MCF 10A (cell line): ENCODE measurements around the gene XPO1. TPM values are rescaled to one million over a fixed set of nuclear protein-coding genes. Genes with fewer than 3 reads are reported as not detected.
"Not testable (repeated sequence)": the region's sequence is repeated elsewhere in the genome, so short reads cannot be mapped to it uniquely, and the experiment has no call there.

Source experiments
- BruUV-seq: library from RNA; stranded (reverse); fragments of 400-500 nt; replicated peaks from 2 replicates; lab custom pipeline; 2021; lab: Mats Ljungman, UMichigan
- CTCF ChIA-PET: fragments of 300-600 bp; sonication (Branson Sonifier 250); formaldehyde crosslinking; extraction: SDS; loops from one replicate; lab custom pipeline; 2021; ENCODE audit warnings: antibody characterized with exemption, inconsistent platforms; lab: Yijun Ruan, JAX
- POLR2A ChIA-PET: fragments of 300-600, 350-650 bp; sonication (Branson Sonifier 250); formaldehyde crosslinking; extraction: SDS; loops from one replicate; lab custom pipeline; 2020; ENCODE audit warnings: antibody characterized with exemption, inconsistent platforms; lab: Yijun Ruan, JAX
- DNase-seq: peaks from one replicate; pipeline ENCODE4 v3.0.0-alpha.2; 2018; ENCODE audit not compliant: unreplicated experiment
- H3K27ac Mint-ChIP-seq: one replicate; pipeline ENCODE4 v1.8.0; 2022; ENCODE audit warnings: mild to moderate bottlenecking, low read depth, mixed read lengths; ENCODE audit not compliant: unreplicated experiment
- H3K27me3 Mint-ChIP-seq: one replicate; pipeline ENCODE4 v1.8.0; 2022; ENCODE audit warnings: mixed read lengths; ENCODE audit not compliant: insufficient read depth, unreplicated experiment
- H3K36me3 Mint-ChIP-seq: one replicate; pipeline ENCODE4 v1.8.0; 2022; ENCODE audit warnings: mild to moderate bottlenecking, moderate library complexity, mixed read lengths; ENCODE audit not compliant: insufficient read depth, unreplicated experiment
- H3K4me1 Mint-ChIP-seq: one replicate; pipeline ENCODE4 v1.8.0; 2022; ENCODE audit warnings: mixed read lengths; ENCODE audit not compliant: insufficient read depth, unreplicated experiment
- H3K4me3 Mint-ChIP-seq: one replicate; pipeline ENCODE4 v1.8.0; 2022; ENCODE audit warnings: mild to moderate bottlenecking, moderate library complexity, mixed read lengths; ENCODE audit not compliant: unreplicated experiment
- H3K9me3 Mint-ChIP-seq: one replicate; pipeline ENCODE4 v1.8.0; 2022; ENCODE audit warnings: mixed read lengths; ENCODE audit not compliant: unreplicated experiment
- CTCF ChIP-seq: fragments of 200-600 bp; IDR thresholded peaks from one replicate; pipeline ENCODE4 v1.8.0; 2022; ENCODE audit warnings: antibody characterized with exemption, mild to moderate bottlenecking; ENCODE audit not compliant: unreplicated experiment
- intact Hi-C: fragments of 100-400 bp; cut with micrococcal nuclease; formaldehyde crosslinking; loops from 2 replicates; pipeline ENCODE4 v1.14.1; 2022
- total RNA-seq: library from RNA; stranded (reverse); gene quantifications from 2 replicates; pipeline ENCODE4 v1.2.3, GENCODE V29; 2022

The XPO1 gene
- total RNA-seq, 1 experiment from 2014 or later, result 148 TPM

- Mint-ChIP-seq H3K4me1 (peaks cover 7% of the 10 kb centered on the region), H3K4me3 (no peak overlapping the region), H3K27ac (no peak overlapping the region), H3K9me3 (no peaks in the 10 kb centered on the region), H3K27me3 (no peaks in the 10 kb centered on the region), H3K36me3 (peaks cover 7% of the 10 kb centered on the region)
- POLR2A ChIA-PET, result interaction anchor here (1.7 kb wide), 1 partner anchor 8 kb away, joined by 15 read pairs; no protein-coding TSS in a partner anchor
- TF ChIP-seq CTCF, result no peak
- CTCF ChIA-PET, result interaction anchor here (0.7 to 1.6 kb wide), 2 partner anchors 42 to 740 kb away, joined by 6 to 7 read pairs; no protein-coding TSS in a partner anchor
- intact Hi-C loops, result no loop called here
- DNase-seq, result no peak
- BruUV-seq, result no TSS peak
Observed at GRCh38 chr2:61461404-61461803, 76.8 kb downstream of the XPO1 start.

- BruUV-seq, result TSS peak; percentile 82
- POLR2A ChIA-PET, result interaction anchor here (0.7 to 2.7 kb wide), 8 partner anchors 9 to 445 kb away, joined by 3 to 15 read pairs (median 3); partner anchors contain the start of gene XPO1
- Mint-ChIP-seq H3K27ac (peak overlapping the region; percentile 70), H3K27me3 (no peaks in the 10 kb centered on the region), H3K4me3 (no peak overlapping the region), H3K9me3 (no peaks in the 10 kb centered on the region), H3K4me1 (peaks cover 7% of the 10 kb centered on the region), H3K36me3 (peaks cover 7% of the 10 kb centered on the region)
- DNase-seq, result peak; percentile 79
- no peak for TF ChIP-seq CTCF
- intact Hi-C loops, result no loop called here
- CTCF ChIA-PET, result interaction anchor here (0.6 to 1.6 kb wide), 5 partner anchors 8 to 144 kb away, joined by 3 to 7 read pairs (median 3); no protein-coding TSS in a partner anchor
Observed at GRCh38 chr2:61460163-61460562, 78.0 kb downstream of the XPO1 start.

- DNase-seq, result no peak
- H3K4me1 Mint-ChIP-seq, result peaks cover 13% of the 10 kb centered on the region
- H3K36me3 Mint-ChIP-seq, result peaks cover 7% of the 10 kb centered on the region
- BruUV-seq, result no TSS peak
- H3K27me3 Mint-ChIP-seq, result no peaks in the 10 kb centered on the region
- ChIA-PET CTCF (no interaction called here), POLR2A (no interaction called here)
- no peak for TF ChIP-seq CTCF
- H3K9me3 Mint-ChIP-seq, result no peaks in the 10 kb centered on the region
- H3K27ac Mint-ChIP-seq, result no peak overlapping the region
- intact Hi-C loops, result no loop called here
- no peak overlapping the region for H3K4me3 Mint-ChIP-seq
Observed at GRCh38 chr2:61456746-61457420, 81.3 kb downstream of the XPO1 start.

- peaks cover 13% of the 10 kb centered on the region for H3K4me1 Mint-ChIP-seq
- H3K9me3 Mint-ChIP-seq, result no peaks in the 10 kb centered on the region
- ChIA-PET CTCF (interaction anchor here (0.6 kb wide), 1 partner anchor 710 kb away, joined by 3 read pairs; no protein-coding TSS in a partner anchor), POLR2A (no interaction called here)
- no peak overlapping the region for H3K27ac Mint-ChIP-seq
- intact Hi-C loops, result no loop called here
- H3K36me3 Mint-ChIP-seq, result peaks cover 11% of the 10 kb centered on the region
- no TSS peak for BruUV-seq
- no peak overlapping the region for H3K4me3 Mint-ChIP-seq
- H3K27me3 Mint-ChIP-seq, result no peaks in the 10 kb centered on the region
- TF ChIP-seq CTCF, result no peak
- DNase-seq, result no peak
Observed at GRCh38 chr2:61456070-61456745, 81.9 kb downstream of the XPO1 start.

GRCh38 chr2:61454972-61455371 lies 83.2 kb downstream of the XPO1 start:
- H3K4me3 Mint-ChIP-seq, H3K4me1 Mint-ChIP-seq, H3K27me3 Mint-ChIP-seq, H3K9me3 Mint-ChIP-seq, DNase-seq, BruUV-seq, H3K27ac Mint-ChIP-seq, POLR2A ChIA-PET, intact Hi-C loops: not testable (repeated sequence)
- CTCF ChIA-PET, result interaction anchor here (0.6 to 0.7 kb wide), 2 partner anchors 36 to 37 kb away, joined by 3 to 4 read pairs; no protein-coding TSS in a partner anchor
- peaks cover 14% of the 10 kb centered on the region for H3K36me3 Mint-ChIP-seq
